ENCODE data around the gene LEUTX.

DNA sequence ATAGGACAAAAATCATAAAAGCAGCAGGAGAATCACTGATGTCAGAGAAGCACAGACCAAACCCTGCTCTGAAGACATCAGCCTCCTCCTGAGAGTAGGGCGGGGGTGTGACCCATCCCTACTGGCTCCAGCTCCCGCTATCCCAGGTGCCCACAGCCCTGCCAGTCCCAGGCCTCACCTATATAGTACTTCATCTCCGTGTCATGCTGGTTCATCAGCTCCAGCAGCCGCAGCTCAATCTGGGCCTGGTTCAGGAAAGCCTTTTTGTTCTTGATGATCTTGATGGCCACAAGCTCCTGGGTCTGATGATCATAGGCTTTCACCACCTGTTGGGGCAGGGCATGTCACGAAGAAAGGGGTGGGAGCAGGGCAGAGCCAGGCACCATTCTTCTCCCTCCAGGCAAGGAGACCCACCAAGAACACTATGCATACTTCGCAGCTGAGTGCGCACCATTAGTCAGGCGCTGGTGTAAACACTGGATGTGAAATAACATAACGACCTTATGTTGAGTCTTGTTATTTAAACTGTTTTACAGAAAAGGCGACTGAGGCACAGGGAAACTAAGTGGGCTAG lies 51.1 kb downstream of the LEUTX start:
- TF ChIP-seq CTCF (IDR thresholded peaks at IDR 0.05; ENCODE audit: low read depth, low read length, missing input control) (no peak), FOXA1 (IDR thresholded peaks at IDR 0.05) (no peak), YY1 (IDR thresholded peaks at IDR 0.05) (no peak), ZBTB33 (IDR thresholded peaks at IDR 0.05) (no peak), SP1 (IDR thresholded peaks at IDR 0.05) (no peak)
- TF ChIP-seq, protein P1, sequence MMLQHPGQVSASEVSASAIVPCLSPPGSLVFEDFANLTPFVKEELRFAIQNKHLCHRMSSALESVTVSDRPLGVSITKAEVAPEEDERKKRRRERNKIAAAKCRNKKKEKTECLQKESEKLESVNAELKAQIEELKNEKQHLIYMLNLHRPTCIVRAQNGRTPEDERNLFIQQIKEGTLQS (IDR thresholded peaks at IDR 0.05): no peak

Data from liver (tissue), 3 donors.